ENCODE results near the gene GLIPR1L1. TPM values are rescaled to one million over a fixed set of nuclear protein-coding genes. Genes with fewer than 3 reads are reported as not detected.

The GLIPR1L1 gene
- total and polyA plus RNA-seq, 7 donors, result not detected

DNA sequence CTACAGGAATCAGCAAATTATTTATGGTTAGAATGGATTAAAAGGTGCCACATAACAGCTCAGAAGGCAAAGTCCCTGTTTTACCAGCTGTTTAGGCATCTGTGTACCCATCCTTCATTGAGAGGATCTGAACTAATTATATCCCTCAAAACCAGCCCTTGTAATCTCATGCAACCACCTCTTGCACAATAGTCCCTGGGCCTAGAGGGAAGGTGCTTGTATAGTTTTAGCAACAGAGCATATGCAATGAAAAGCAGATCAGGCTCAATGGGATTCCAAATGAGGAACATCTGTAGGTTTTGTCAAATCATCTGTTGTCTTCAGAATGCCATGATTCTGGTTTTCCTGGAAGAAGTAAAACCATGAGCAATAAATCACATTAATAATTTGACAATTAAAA lies 30.4 kb downstream of the GLIPR1L1 start:
- no peak for DNase-seq
- intact Hi-C loops (cut with DNase I), result no loop called here
- TF ChIP-seq CTCF (IDR thresholded peaks at IDR 0.05), result no peak
- Histone ChIP-seq H3K9me3 (no peaks in the 10 kb centered on the region), H3K27me3 (ENCODE audit: insufficient read depth in 3 of 3, low read length in 2 of 3) (no peaks in the 10 kb centered on the region), H3K27ac (no peak overlapping the region), H3K4me3 (no peak overlapping the region), H3K36me3 (ENCODE audit: insufficient read depth in 1 of 2, low read depth in 1 of 2) (no peaks in the 10 kb centered on the region), H3K4me1 (peaks cover 9% of the 10 kb centered on the region)
- ATAC-seq, result peak; percentile 74 to 98 (median 96)

DNA sequence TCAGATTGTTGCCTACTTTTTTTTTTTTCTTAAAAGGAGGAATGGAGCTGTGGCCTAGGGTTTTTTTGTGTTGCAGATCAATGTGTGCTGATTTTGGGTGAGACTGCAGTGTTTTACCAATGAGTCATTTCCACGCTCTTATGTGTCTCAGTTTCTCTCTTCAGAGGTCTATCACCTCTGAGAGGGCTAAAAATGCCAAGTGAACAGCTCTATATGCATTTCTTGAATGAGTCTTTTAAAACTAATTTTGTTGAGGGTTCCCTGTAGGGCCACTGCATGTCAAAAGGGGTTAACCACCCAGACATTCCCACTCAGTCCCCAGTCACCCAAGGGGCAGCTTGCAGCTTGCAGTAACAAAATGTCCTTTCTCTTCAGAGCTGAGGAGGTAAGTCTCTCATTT lies 32.2 kb downstream of the GLIPR1L1 start:
- Histone ChIP-seq H3K27me3 (ENCODE audit: insufficient read depth in 3 of 3, low read length in 2 of 3) (no peaks in the 10 kb centered on the region), H3K27ac (no peak overlapping the region), H3K4me3 (no peak overlapping the region), H3K36me3 (ENCODE audit: insufficient read depth in 1 of 2, low read depth in 1 of 2) (no peaks in the 10 kb centered on the region), H3K4me1 (peaks cover 9% of the 10 kb centered on the region), H3K9me3 (no peaks in the 10 kb centered on the region)
- 96 to 98% (median 96%) methylated on average over 1 of the region's 1 CpG for WGBS, 3 donors
- TF ChIP-seq CTCF (IDR thresholded peaks at IDR 0.05), result no peak
- DNase-seq (no peak), ATAC-seq (no peak)
- intact Hi-C loops (cut with DNase I), result no loop called here

DNA sequence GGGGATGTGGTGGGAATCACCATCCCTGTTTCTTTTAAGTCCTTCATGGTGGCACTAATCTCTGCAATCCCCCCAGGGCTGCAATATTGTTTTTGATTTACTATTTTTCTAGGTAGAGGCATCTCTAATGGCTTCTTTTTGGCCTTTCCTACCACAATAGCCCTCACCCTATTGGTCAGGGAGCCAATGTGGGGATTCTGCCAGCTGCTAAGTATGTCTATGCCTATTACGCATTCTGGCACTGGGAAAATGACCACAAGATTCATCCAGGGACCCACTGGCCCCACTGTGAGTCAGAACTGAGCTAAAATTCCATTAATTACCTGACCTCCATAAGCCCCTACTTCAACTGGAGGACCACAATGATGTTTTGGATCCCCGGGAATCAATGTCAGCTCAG lies 40.5 kb downstream of the GLIPR1L1 start:
- Histone ChIP-seq H3K36me3 (ENCODE audit: insufficient read depth in 1 of 2, low read depth in 1 of 2) (no peaks in the 10 kb centered on the region), H3K4me1 (no peaks in the 10 kb centered on the region), H3K27me3 (ENCODE audit: insufficient read depth in 3 of 3, low read length in 2 of 3) (no peaks in the 10 kb centered on the region), H3K9me3 (no peaks in the 10 kb centered on the region), H3K27ac (no peak overlapping the region), H3K4me3 (no peak overlapping the region)
- DNase-seq, result no peak
- ATAC-seq, result no peak
- WGBS, 3 donors, result 86 to 98% (median 91%) methylated on average over 2 of the region's 2 CpGs
- no peak for TF ChIP-seq CTCF (IDR thresholded peaks at IDR 0.05)
- intact Hi-C loops (cut with DNase I), result no loop called here

- 89 to 93% (median 92%) methylated on average over 1 of the region's 1 CpG for WGBS, 3 donors
- H3K27me3 ChIP-seq (ENCODE audit: insufficient read depth in 3 of 3, low read length in 2 of 3), result no peaks in the 10 kb centered on the region
Measured at GRCh38 chr12:75378354-75378753, 43.9 kb downstream of the GLIPR1L1 start.

More at GRCh38 chr12:75378354-75378753, 43.9 kb downstream of the GLIPR1L1 start:
- Histone ChIP-seq H3K27ac (no peak overlapping the region), H3K4me3 (no peak overlapping the region), H3K36me3 (ENCODE audit: insufficient read depth in 1 of 2, low read depth in 1 of 2) (no peaks in the 10 kb centered on the region), H3K9me3 (no peaks in the 10 kb centered on the region), H3K4me1 (no peaks in the 10 kb centered on the region)
- intact Hi-C loops (cut with DNase I), result no loop called here
- DNase-seq (no peak), ATAC-seq (no peak)
- no peak for TF ChIP-seq CTCF (IDR thresholded peaks at IDR 0.05)
